K562 (cell line): ENCODE measurements around the gene DCUN1D4. TPM values are rescaled to one million over a fixed set of nuclear protein-coding genes. Genes with fewer than 3 reads are reported as not detected.

Experiments used
- CEBPB ChIP-seq: fragments of 450-650 bp; IDR thresholded peaks from 2 replicates; pipeline ENCODE4 v1.6.1; 2016; ENCODE audit warnings: missing genetic modification characterization, missing compliant biosample characterization
- CREB1 ChIP-seq, 2 experiments: sonication (generic) in 1 of 2; formaldehyde crosslinking in 1 of 2; IDR thresholded peaks; 2 replicates each; pipeline versions ENCODE4 v1.6.1 to v1.8.0; 2012 to 2022; ENCODE audit warnings: inconsistent platforms in 1 of 2, mild to moderate bottlenecking in 1 of 2, missing genetic modification reagents in 1 of 2, moderate library complexity in 1 of 2
- DDX20 ChIP-seq: fragments of 450-650 bp; IDR thresholded peaks from 2 replicates; pipeline ENCODE4 v1.6.1; 2016; ENCODE audit warnings: missing genetic modification characterization, low read depth, mild to moderate bottlenecking, missing compliant biosample characterization, moderate library complexity
- FIP1L1 ChIP-seq: fragments of 200-400 bp; formaldehyde crosslinking; IDR thresholded peaks from 2 replicates; pipeline ENCODE4 v1.6.1; 2018; ENCODE audit warnings: mild to moderate bottlenecking, low read depth, low read length; ENCODE audit not compliant: poor library complexity, severe bottlenecking
- FOXA3 ChIP-seq, 2 experiments: fragments of 450-650 bp in 1 of 2; sonication (generic) in 1 of 2; formaldehyde crosslinking; IDR thresholded peaks in 1 of 2; conservative IDR thresholded peaks in 1 of 2; 2 replicates each; pipeline versions ENCODE4 v1.4.0 to v1.8.0; 2020 to 2022; ENCODE audit warnings: mild to moderate bottlenecking in 2 of 2, missing genetic modification reagents in 1 of 2
- FOXP1 ChIP-seq: sonication (generic); formaldehyde crosslinking; IDR thresholded peaks from 2 replicates; pipeline ENCODE4 v1.8.0; 2022; ENCODE audit warnings: mild to moderate bottlenecking, missing genetic modification reagents
- HMBOX1 ChIP-seq: sonication (generic); IDR thresholded peaks from 2 replicates; pipeline ENCODE4 v1.6.1; 2016
- HMG20B ChIP-seq: fragments of 250-450 bp; sonication (Bioruptor Pico); IDR thresholded peaks from 2 replicates; pipeline ENCODE4 v1.5.0; 2021; ENCODE audit warnings: mild to moderate bottlenecking
- HNRNPUL1 ChIP-seq: fragments of 200-400 bp; formaldehyde crosslinking; IDR thresholded peaks from 2 replicates; pipeline ENCODE4 v1.6.1; 2017; ENCODE audit warnings: low read length
- IRF1 ChIP-seq: sonication (generic); formaldehyde crosslinking; IDR thresholded peaks from 2 replicates; pipeline ENCODE4 v1.8.0; 2022; ENCODE audit warnings: missing genetic modification reagents, mild to moderate bottlenecking, borderline replicate concordance
- MEF2D ChIP-seq: conservative IDR thresholded peaks from 2 replicates; pipeline ENCODE4 v1.6.1; 2016; ENCODE audit warnings: low read depth, missing genetic modification characterization, missing compliant biosample characterization
- MITF ChIP-seq: IDR thresholded peaks from 2 replicates; pipeline ENCODE4 v1.6.1; 2014; ENCODE audit warnings: antibody characterized with exemption
- NR1H2 ChIP-seq: sonication (generic); formaldehyde crosslinking; IDR thresholded peaks from 2 replicates; pipeline ENCODE4 v1.4.0; 2020; ENCODE audit warnings: mild to moderate bottlenecking, missing genetic modification reagents
- PREB ChIP-seq: sonication (generic); formaldehyde crosslinking; IDR thresholded peaks from 2 replicates; pipeline ENCODE4 v1.8.1; 2023; ENCODE audit warnings: mild to moderate bottlenecking, missing genetic modification reagents
- STAT5A ChIP-seq: IDR thresholded peaks from 2 replicates; pipeline ENCODE4 v1.6.1; 2012; ENCODE audit warnings: low read length, inconsistent platforms, borderline replicate concordance
- TCF3 ChIP-seq: sonication (generic); formaldehyde crosslinking; IDR thresholded peaks from 2 replicates; pipeline ENCODE4 v1.4.0; 2020; ENCODE audit warnings: mild to moderate bottlenecking, missing genetic modification reagents
- TEAD2 ChIP-seq: fragments of 450-650 bp; IDR thresholded peaks from 2 replicates; pipeline ENCODE4 v1.6.1; 2016; ENCODE audit warnings: missing genetic modification characterization, control low read depth, missing compliant biosample characterization
- XRCC4 ChIP-seq: IDR thresholded peaks from one replicate; pipeline ENCODE4 v1.6.1; 2011; ENCODE audit not compliant: insufficient read depth, insufficient read length; ENCODE audit errors: extremely low read depth
- ZFPM2 ChIP-seq: fragments of 250-450 bp; sonication (Bioruptor Pico); IDR thresholded peaks from 2 replicates; pipeline ENCODE4 v1.5.1; 2022; ENCODE audit warnings: mild to moderate bottlenecking
- ZNF707 ChIP-seq: fragments of 250-450 bp; sonication (Bioruptor Pico); conservative IDR thresholded peaks from 2 replicates; pipeline ENCODE4 v1.8.0; 2022; ENCODE audit warnings: inconsistent platforms, mild to moderate bottlenecking, moderate library complexity
- ZNF76 ChIP-seq: fragments of 250-450 bp; sonication (Bioruptor Pico); IDR thresholded peaks from 2 replicates; pipeline ENCODE4 v1.4.0; 2020; ENCODE audit warnings: mild to moderate bottlenecking, moderate library complexity, borderline replicate concordance
- polyA plus RNA-seq, 8 experiments: library from polyadenylated mRNA; depleted of rRNA in 4 of 8; stranded (reverse) in 5 of 8; unstranded in 3 of 8; fragments of >200 nt; fragmentation: Nextera tagmentation in 2 of 8; fragmentation: Illumina TruSeq in 1 of 8; extraction: Ambion mirVana in 2 of 8; extraction: Trizol in 1 of 8; gene quantifications; 2 replicates each; pipeline versions ENCODE4 v1.2.1 to v1.2.3, GENCODE V29; 2011 to 2014; ENCODE audit warnings: inconsistent platforms in 1 of 8, missing spikeins in 1 of 8
- total RNA-seq, 7 experiments: library from RNA; depleted of rRNA in 6 of 7; stranded (reverse); fragments of >200 nt in 6 of 7; fragmentation: Illumina TruSeq in 2 of 7; extraction: Trizol in 2 of 7; gene quantifications; 2 replicates each; pipeline versions ENCODE4 v1.2.1 to v1.2.3, GENCODE V29; 2011 to 2021; ENCODE audit warnings: low replicate concordance in 1 of 7
- TF ChIP-seq, protein P1 (sequence below): fragments of 250-450 bp; sonication (Bioruptor Pico); IDR thresholded peaks from 2 replicates; pipeline ENCODE4 v1.4.0; 2020; ENCODE audit warnings: borderline replicate concordance

Gene DCUN1D4
- total and polyA plus RNA-seq, 9 of the 15 experiments (the other 6 are each of a cell fraction or from before 2014, with no cell fraction given), result 15.1 to 73.5 (median 23.0) TPM

- TF ChIP-seq MITF (peak; percentile 43; the same call in 1 of the 2 replicates), ZNF707 (CRISPR knock-in tag) (no peak), IRF1 (no peak), FIP1L1 (peak; percentile 62), MEF2D (tag) (no peak), HNRNPUL1 (no peak), CREB1 (IDR thresholded peaks at IDR 0.05) (0 out of 2 replicates have a peak, but pooled peaks have one; percentile 33), CREB1 (CRISPR knock-in tag; IDR thresholded peaks at IDR 0.05) (no peak), PREB (CRISPR knock-in tag) (no peak), DDX20 (tag) (no peak), FOXA3 (CRISPR knock-in tag; conservative IDR thresholded peaks at IDR 0.05 in 1 of 2, IDR thresholded peaks at IDR 0.05 in 1 of 2) (no peak), STAT5A (no peak), ZNF76 (CRISPR knock-in tag) (no peak), NR1H2 (CRISPR knock-in tag) (no peak), HMG20B (CRISPR knock-in tag) (no peak), TEAD2 (tag) (no peak), TCF3 (CRISPR knock-in tag) (no peak), FOXP1 (CRISPR knock-in tag) (no peak), HMBOX1 (no peak), XRCC4 (no peak), CEBPB (tag) (no peak), ZFPM2 (CRISPR knock-in tag) (no peak)
- TF ChIP-seq, protein P1, sequence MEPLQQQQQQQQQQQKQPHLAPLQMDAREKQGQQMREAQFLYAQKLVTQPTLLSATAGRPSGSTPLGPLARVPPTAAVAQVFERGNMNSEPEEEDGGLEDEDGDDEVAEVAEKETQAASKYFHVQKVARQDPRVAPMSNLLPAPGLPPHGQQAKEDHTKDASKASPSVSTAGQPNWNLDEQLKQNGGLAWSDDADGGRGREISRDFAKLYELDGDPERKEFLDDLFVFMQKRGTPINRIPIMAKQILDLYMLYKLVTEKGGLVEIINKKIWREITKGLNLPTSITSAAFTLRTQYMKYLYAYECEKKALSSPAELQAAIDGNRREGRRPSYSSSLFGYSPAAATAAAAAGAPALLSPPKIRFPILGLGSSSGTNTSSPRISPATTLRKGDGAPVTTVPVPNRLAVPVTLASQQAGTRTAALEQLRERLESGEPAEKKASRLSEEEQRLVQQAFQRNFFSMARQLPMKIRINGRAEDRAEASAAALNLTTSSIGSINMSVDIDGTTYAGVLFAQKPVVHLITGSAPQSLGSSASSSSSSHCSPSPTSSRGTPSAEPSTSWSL, result no peak
These were observed 1.5 kb downstream of the DCUN1D4 start (continued) for GRCh38 chr4:51844153-51845054.
